DOHH2 (cell line): ENCODE data around the gene ZFX.

Experiments used
- H3F3A ChIP-seq: fragments of 200-600 bp; sonication (generic), shearing (Covaris generic); 2 replicates; pipeline ENCODE4 v1.6.0; 2016; ENCODE audit warnings: antibody characterized with exemption, mild to moderate bottlenecking; ENCODE audit not compliant: control insufficient read depth, insufficient read depth
- H3K27ac ChIP-seq: fragments of 200-600 bp; sonication (generic); 2 replicates; pipeline ENCODE4 v1.5.1; 2014; ENCODE audit warnings: low read depth, mild to moderate bottlenecking, low read length, moderate library complexity
- H3K27me3 ChIP-seq: fragments of 200-600 bp; sonication (generic); 2 replicates; pipeline ENCODE4 v1.6.1; 2014; ENCODE audit warnings: mild to moderate bottlenecking, low read length, mixed read lengths; ENCODE audit not compliant: control insufficient read depth
- H3K36me3 ChIP-seq: fragments of 200-600 bp; sonication (generic); 2 replicates; pipeline ENCODE4 v1.6.1; 2014; ENCODE audit warnings: mild to moderate bottlenecking, low read length, moderate library complexity, mixed read lengths; ENCODE audit not compliant: control insufficient read depth
- H3K4me1 ChIP-seq: fragments of 200-600 bp; sonication (generic); 2 replicates; pipeline ENCODE4 v1.6.1; 2014; ENCODE audit warnings: mild to moderate bottlenecking, low read length, mixed read lengths; ENCODE audit not compliant: control insufficient read depth
- H3K4me2 ChIP-seq: fragments of 200-600 bp; sonication (generic); 2 replicates; pipeline ENCODE4 v1.6.0; 2014; ENCODE audit warnings: mild to moderate bottlenecking, low read length, moderate library complexity
- H3K4me3 ChIP-seq: fragments of 200-600 bp; sonication (generic); 2 replicates; pipeline ENCODE4 v1.5.1; 2014; ENCODE audit warnings: mild to moderate bottlenecking, low read length, mixed read lengths
- H3K79me2 ChIP-seq: fragments of 200-600 bp; sonication (generic); 2 replicates; pipeline ENCODE4 v1.6.1; 2014; ENCODE audit warnings: mild to moderate bottlenecking, low read length, mixed read lengths; ENCODE audit not compliant: control insufficient read depth
- H3K9me2 ChIP-seq: fragments of 200-600 bp; sonication (generic); replicated peaks from 2 replicates; pipeline ENCODE4 v1.6.1; 2014; ENCODE audit warnings: mild to moderate bottlenecking, low read length, mixed read lengths; ENCODE audit not compliant: control insufficient read depth
- H3K9me3 ChIP-seq: fragments of 200-600 bp; sonication (generic); 2 replicates; pipeline ENCODE4 v1.6.1; 2014; ENCODE audit warnings: antibody characterized with exemption, low read length, mixed read lengths; ENCODE audit not compliant: control insufficient read depth, insufficient read depth
- H4K20me1 ChIP-seq: fragments of 200-600 bp; sonication (generic); 2 replicates; pipeline ENCODE4 v1.6.0; 2014; ENCODE audit warnings: low read depth, mild to moderate bottlenecking, antibody characterized with exemption, low read length, moderate library complexity; ENCODE audit not compliant: control insufficient read depth, insufficient read depth
- CTCF ChIP-seq: fragments of 200-600 bp; sonication (generic); IDR thresholded peaks from one replicate; pipeline ENCODE4 v1.5.1; 2014; ENCODE audit warnings: antibody characterized with exemption, mild to moderate bottlenecking, low read depth, low read length; ENCODE audit not compliant: poor library complexity, severe bottlenecking
- EZH2phosphoT487 ChIP-seq: fragments of 200-600 bp; sonication (generic); IDR thresholded peaks from 2 replicates; pipeline ENCODE4 v1.6.1; 2017; ENCODE audit warnings: borderline replicate concordance, mild to moderate bottlenecking, antibody characterized with exemption, low read length, moderate library complexity, mixed read lengths

Gene ZFX

GRCh38 chrX:24198101-24198500 is 48.6 kb downstream of the ZFX start:
- Histone ChIP-seq H3K79me2 (peaks cover 94% of the 10 kb centered on the region), H3K9me3 (no peaks in the 10 kb centered on the region), H3K36me3 (peaks cover 18% of the 10 kb centered on the region), H3K4me2 (no peak overlapping the region), H3K4me1 (no peaks in the 10 kb centered on the region), H3F3A (no peaks in the 10 kb centered on the region), H3K27me3 (no peaks in the 10 kb centered on the region), H3K27ac (no peak overlapping the region), H3K9me2 (no peaks in the 10 kb centered on the region), H3K4me3 (no peak overlapping the region), H4K20me1 (no peaks in the 10 kb centered on the region)
- TF ChIP-seq EZH2phosphoT487 (no peak), CTCF (no peak)

GRCh38 chrX:24200133-24200532 is 50.6 kb downstream of the ZFX start:
- Histone ChIP-seq H4K20me1 (no peaks in the 10 kb centered on the region), H3K79me2 (peaks cover 95% of the 10 kb centered on the region), H3F3A (no peaks in the 10 kb centered on the region)

GRCh38 chrX:24201216-24201615 is 51.7 kb downstream of the ZFX start:
- no peak overlapping the region for H3K4me2 ChIP-seq
- no peaks in the 10 kb centered on the region for H3F3A ChIP-seq
- TF ChIP-seq EZH2phosphoT487, result no peak
- TF ChIP-seq CTCF, result no peak
- no peak overlapping the region for H3K4me3 ChIP-seq
- H3K27ac ChIP-seq, result no peak overlapping the region
- peaks cover 94% of the 10 kb centered on the region for H3K79me2 ChIP-seq
- no peaks in the 10 kb centered on the region for H3K4me1 ChIP-seq
- no peaks in the 10 kb centered on the region for H3K9me3 ChIP-seq
- H3K27me3 ChIP-seq, result no peaks in the 10 kb centered on the region
- no peaks in the 10 kb centered on the region for H4K20me1 ChIP-seq
- no peaks in the 10 kb centered on the region for H3K9me2 ChIP-seq
- peaks cover 21% of the 10 kb centered on the region for H3K36me3 ChIP-seq

More at GRCh38 chrX:24200133-24200532, 50.6 kb downstream of the ZFX start:
- H3K9me2 ChIP-seq, result no peaks in the 10 kb centered on the region
- no peak overlapping the region for H3K27ac ChIP-seq
- TF ChIP-seq CTCF (no peak), EZH2phosphoT487 (no peak)
- peaks cover 21% of the 10 kb centered on the region for H3K36me3 ChIP-seq
- no peaks in the 10 kb centered on the region for H3K27me3 ChIP-seq
- no peaks in the 10 kb centered on the region for H3K9me3 ChIP-seq
- H3K4me2 ChIP-seq, result no peak overlapping the region
- H3K4me1 ChIP-seq, result no peaks in the 10 kb centered on the region
- H3K4me3 ChIP-seq, result no peak overlapping the region
